LoVo (cell line): ENCODE data around the gene PDIA5.
"Not testable (repeated sequence)": the region's sequence is repeated elsewhere in the genome, so short reads cannot be mapped to it uniquely, and the experiment has no call there.

Experiments used
- DNase-seq: peaks from one replicate; pipeline ENCODE4 v3.0.0-alpha.2; 2016; ENCODE audit warnings: low spot score

PDIA5 gene

GRCh38 chr3:123150449-123151215 lies 83.8 kb downstream of the PDIA5 start:
- DNase-seq, result no peak

GRCh38 chr3:123151251-123151705 lies 84.5 kb downstream of the PDIA5 start:
- no peak for DNase-seq

GRCh38 chr3:123151853-123152420 lies 85.1 kb downstream of the PDIA5 start:
- not testable (repeated sequence) for DNase-seq

GRCh38 chr3:123152687-123153086 lies 85.9 kb downstream of the PDIA5 start:
- no peak for DNase-seq

- no peak for DNase-seq
Measured at GRCh38 chr3:123153125-123154019, 86.5 kb downstream of the PDIA5 start.

- DNase-seq, result no peak
Measured at GRCh38 chr3:123154020-123154985, 87.5 kb downstream of the PDIA5 start.

GRCh38 chr3:123155471-123156011 lies 88.7 kb downstream of the PDIA5 start:
- DNase-seq, result no peak

- DNase-seq, result no peak
Measured at GRCh38 chr3:123156276-123156995, 89.6 kb downstream of the PDIA5 start.

GRCh38 chr3:123157209-123157597 lies 90.4 kb downstream of the PDIA5 start:
- no peak for DNase-seq

GRCh38 chr3:123157598-123158287 lies 90.9 kb downstream of the PDIA5 start:
- DNase-seq, result no peak

- no peak for DNase-seq
Measured at GRCh38 chr3:123158330-123158729, 91.5 kb downstream of the PDIA5 start.

GRCh38 chr3:123158899-123159390 lies 92.1 kb downstream of the PDIA5 start:
- no peak for DNase-seq

- DNase-seq, result no peak
Measured at GRCh38 chr3:123159926-123160635, 93.3 kb downstream of the PDIA5 start.

- DNase-seq, result no peak
Measured at GRCh38 chr3:123161167-123161566, 94.3 kb downstream of the PDIA5 start.

GRCh38 chr3:123163141-123163540 lies 96.3 kb downstream of the PDIA5 start:
- DNase-seq, result no peak

- no peak for DNase-seq
Measured at GRCh38 chr3:123165163-123165562, 98.3 kb downstream of the PDIA5 start.

GRCh38 chr3:123167686-123168085 lies 100.9 kb downstream of the PDIA5 start:
- DNase-seq, result no peak

GRCh38 chr3:123168122-123168521 lies 101.3 kb downstream of the PDIA5 start:
- no peak for DNase-seq

- no peak for DNase-seq
Measured at GRCh38 chr3:123168605-123169004, 101.8 kb downstream of the PDIA5 start.
